Tibial nerve (tissue), 4 donors: ENCODE data around the gene MYPN. TPM values are rescaled to one million over a fixed set of nuclear protein-coding genes. Genes with fewer than 3 reads are reported as not detected.
A peak's percentile ranks its signal among the peaks of the same experiment; 100 is the strongest.
"Not testable (repeated sequence)": the region's sequence is repeated elsewhere in the genome, so short reads cannot be mapped to it uniquely, and the experiment has no call there.

Experiments
- DNase-seq, 2 donors: peaks; one replicate each; pipeline ENCODE4 v3.0.0-alpha.2; 2019; ENCODE audit warnings: low spot score in 2 of 2
- H3K27ac ChIP-seq, 4 donors: fragments of 200-600 bp; sonication (generic) in 3 of 4; one replicate each; pipeline ENCODE4 v1.5.1; 2017 to 2019; ENCODE audit warnings: mild to moderate bottlenecking in 1 of 4
- H3K27me3 ChIP-seq, 2 donors: fragments of 200-600 bp; sonication (generic) in 1 of 2; one replicate each; pipeline versions ENCODE4 v1.5.1 to v1.6.0; 2017 to 2019
- H3K36me3 ChIP-seq, 3 donors: fragments of 200-600 bp; sonication (generic); one replicate each; pipeline ENCODE4 v1.5.1; 2018 to 2019
- H3K4me1 ChIP-seq, 4 donors: fragments of 200-600 bp; sonication (generic) in 3 of 4; one replicate each; pipeline ENCODE4 v1.5.1; 2017 to 2019
- H3K4me3 ChIP-seq, 4 donors: fragments of 200-600 bp; sonication (generic) in 3 of 4; one replicate each; pipeline ENCODE4 v1.5.1; 2017 to 2019; ENCODE audit warnings: mild to moderate bottlenecking in 1 of 4, moderate library complexity in 1 of 4
- H3K9me3 ChIP-seq, 4 donors: fragments of 200-600 bp; sonication (generic) in 3 of 4; one replicate each; pipeline ENCODE4 v1.5.1; 2017 to 2019
- CTCF ChIP-seq, 5 experiments: fragments of 200-600 bp in 3 of 5; fragments of 450-650 bp in 2 of 5; sonication (generic) in 3 of 5; IDR thresholded peaks; one replicate each; pipeline ENCODE4 v1.5.1; 2016 to 2019; ENCODE audit warnings: antibody characterized with exemption in 5 of 5, mild to moderate bottlenecking in 3 of 5, moderate library complexity in 2 of 5
- EP300 ChIP-seq, 2 donors: sonication (generic); formaldehyde crosslinking; IDR thresholded peaks; one replicate each; pipeline ENCODE4 v1.6.1; 2017; ENCODE audit warnings: antibody characterized with exemption in 2 of 2, mild to moderate bottlenecking in 1 of 2
- POLR2A ChIP-seq, 2 donors: fragments of 450-650 bp; IDR thresholded peaks; one replicate each; pipeline ENCODE4 v1.6.1; 2017; ENCODE audit warnings: antibody characterized with exemption in 2 of 2, mild to moderate bottlenecking in 2 of 2, moderate library complexity in 2 of 2
- WGBS, 2 donors: methylation state at CpG; one replicate each; pipeline ENCODE4 v1.1.5; 2018; 5-methylcytosine and 5-hydroxymethylcytosine counted together
- total RNA-seq, 4 donors: library from RNA; depleted of rRNA; stranded (reverse); fragments of >200 nt; gene quantifications; one replicate each; pipeline ENCODE4 v1.1.0, GENCODE V29; 2016

MYPN gene
- total RNA-seq, 4 donors from 2014 or later = not detected

DNA sequence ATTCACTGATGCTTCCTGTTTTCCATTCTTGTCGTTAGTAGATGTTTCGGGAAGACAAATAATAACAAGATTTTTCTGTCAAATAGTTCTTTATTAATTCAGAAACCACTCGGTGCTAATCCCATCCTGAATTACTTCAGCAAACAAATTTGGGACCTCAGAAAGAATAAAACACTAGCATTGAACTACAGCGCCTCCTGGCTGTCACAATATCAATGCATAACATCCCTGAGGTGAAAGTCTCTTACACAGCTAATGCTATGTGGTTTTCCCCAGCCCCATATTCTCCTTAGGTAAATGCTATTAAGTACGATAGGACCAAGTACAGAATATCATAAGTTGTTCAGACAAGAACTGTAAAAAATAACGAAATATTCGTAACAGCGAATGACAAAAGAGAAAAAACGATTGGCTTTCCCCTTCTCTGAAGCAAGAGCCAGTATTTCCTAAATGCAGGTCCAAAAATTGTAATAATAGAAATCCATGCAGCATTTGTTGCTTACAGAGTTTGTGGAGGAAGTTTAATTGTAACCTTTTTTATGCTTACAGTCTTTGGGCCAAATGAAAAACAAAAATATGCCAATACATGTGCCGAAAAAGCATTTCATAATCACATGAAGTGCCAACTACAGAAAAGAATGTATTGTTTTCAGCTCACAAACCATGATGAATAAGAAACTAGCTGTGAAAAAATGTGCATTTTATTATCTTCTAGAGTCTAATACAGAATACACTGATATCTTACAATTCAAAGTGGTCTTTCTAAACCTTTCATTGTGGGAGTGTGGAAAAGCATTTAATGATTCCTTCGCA lies 47.3 kb downstream of the MYPN start:
- Histone ChIP-seq H3K4me1 (peaks cover 0 to 24% (median 2%) of the 10 kb centered on the region in 4 donors), H3K36me3 (no peaks in the 10 kb centered on the region), H3K27ac (peak overlapping the region in 2 of 4 donors; percentile 16 to 40), H3K9me3 (no peaks in the 10 kb centered on the region), H3K27me3 (no peaks in the 10 kb centered on the region), H3K4me3 (no peak overlapping the region)
- peak; percentile 31 to 93 for DNase-seq
- peak; percentile 66 to 82 (median 81) for TF ChIP-seq CTCF (IDR thresholded peaks at IDR 0.05)
- TF ChIP-seq EP300 (IDR thresholded peaks at IDR 0.05) = no peak
- TF ChIP-seq POLR2A (IDR thresholded peaks at IDR 0.05) = no peak
- 20 to 25% methylated on average over 11 of the region's 11 CpGs for WGBS, 2 donors

- DNase-seq, H3K4me3 ChIP-seq, H3K27me3 ChIP-seq, H3K27ac ChIP-seq, H3K9me3 ChIP-seq, H3K36me3 ChIP-seq: not testable (repeated sequence)
- 86 to 91% methylated on average over 7 of the region's 7 CpGs for WGBS, 2 donors
- H3K4me1 ChIP-seq = peaks cover 0 to 24% (median 2%) of the 10 kb centered on the region in 4 donors
Observed at GRCh38 chr10:68157522-68157921, 48.2 kb downstream of the MYPN start.

GRCh38 chr10:68158031-68158430 lies 48.7 kb downstream of the MYPN start:
- Histone ChIP-seq H3K36me3 (no peaks in the 10 kb centered on the region), H3K27ac (no peak overlapping the region), H3K4me1 (peaks cover 0 to 24% (median 2%) of the 10 kb centered on the region in 4 donors), H3K4me3 (no peak overlapping the region), H3K9me3 (no peaks in the 10 kb centered on the region), H3K27me3 (no peaks in the 10 kb centered on the region)
- TF ChIP-seq POLR2A (IDR thresholded peaks at IDR 0.05) = no peak
- TF ChIP-seq EP300 (IDR thresholded peaks at IDR 0.05) = no peak
- TF ChIP-seq CTCF (IDR thresholded peaks at IDR 0.05) = no peak
- DNase-seq = no peak
- 88 to 95% methylated on average over 7 of the region's 7 CpGs for WGBS, 2 donors

DNA sequence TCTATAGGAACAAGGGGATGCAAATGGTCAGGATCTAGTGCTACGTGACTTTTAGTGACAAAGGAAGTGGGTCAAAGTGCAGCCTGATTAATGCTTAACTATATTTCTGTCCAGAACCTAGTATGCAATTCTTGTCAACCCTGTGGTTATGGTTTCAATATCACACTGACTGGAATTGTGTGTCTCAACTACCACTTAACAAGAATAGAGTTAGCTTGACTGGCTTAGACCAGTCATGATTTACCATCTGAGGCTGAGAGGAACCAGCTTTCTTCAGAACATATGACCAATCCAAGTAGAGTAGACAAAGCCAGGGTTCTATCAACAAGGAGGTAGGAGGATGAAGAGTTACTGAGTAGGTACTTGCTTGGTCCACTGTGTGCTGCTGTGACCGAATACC lies 54.4 kb downstream of the MYPN start:
- DNase-seq = no peak
- H3K9me3 ChIP-seq = no peaks in the 10 kb centered on the region
- no peak overlapping the region for H3K27ac ChIP-seq
- no peaks in the 10 kb centered on the region for H3K36me3 ChIP-seq
- H3K4me3 ChIP-seq = no peak overlapping the region
- no peaks in the 10 kb centered on the region for H3K27me3 ChIP-seq
- 69 to 88% methylated on average over 2 of the region's 2 CpGs for WGBS, 2 donors
- no peaks in the 10 kb centered on the region for H3K4me1 ChIP-seq
- TF ChIP-seq POLR2A (IDR thresholded peaks at IDR 0.05) = no peak

GRCh38 chr10:68165643-68166042 lies 56.4 kb downstream of the MYPN start:
- no peaks in the 10 kb centered on the region for H3K36me3 ChIP-seq

More at GRCh38 chr10:68165643-68166042, 56.4 kb downstream of the MYPN start:
- Histone ChIP-seq H3K9me3 (no peaks in the 10 kb centered on the region), H3K27me3 (no peaks in the 10 kb centered on the region), H3K4me3 (no peak overlapping the region), H3K4me1 (no peaks in the 10 kb centered on the region), H3K27ac (no peak overlapping the region)
- TF ChIP-seq CTCF (IDR thresholded peaks at IDR 0.05) = no peak
- no peak for TF ChIP-seq EP300 (IDR thresholded peaks at IDR 0.05)
- no peak for TF ChIP-seq POLR2A (IDR thresholded peaks at IDR 0.05)
- WGBS, 2 donors = 33 to 34% methylated on average over 3 of the region's 3 CpGs
- DNase-seq = no peak
